ENCODE measurements around the gene SLC1A2.

Gene SLC1A2

GRCh38 chr11:35225946-35226520, 193.3 kb downstream of the SLC1A2 start:
- no peak overlapping the region for H3K4me3 ChIP-seq (ENCODE audit: low read depth, low read length)
- H3K27ac ChIP-seq = no peak overlapping the region
- in situ Hi-C loops (cut with HindIII; ENCODE audit: low pct_ligation_motif_present, low sequenced_read_pairs) = no loop called here
- peaks cover 30% of the 10 kb centered on the region for H3K36me3 ChIP-seq (replicated peaks)
- no peaks in the 10 kb centered on the region for H3K27me3 ChIP-seq (replicated peaks)
- no peak for DNase-seq
- TF ChIP-seq, protein P1, sequence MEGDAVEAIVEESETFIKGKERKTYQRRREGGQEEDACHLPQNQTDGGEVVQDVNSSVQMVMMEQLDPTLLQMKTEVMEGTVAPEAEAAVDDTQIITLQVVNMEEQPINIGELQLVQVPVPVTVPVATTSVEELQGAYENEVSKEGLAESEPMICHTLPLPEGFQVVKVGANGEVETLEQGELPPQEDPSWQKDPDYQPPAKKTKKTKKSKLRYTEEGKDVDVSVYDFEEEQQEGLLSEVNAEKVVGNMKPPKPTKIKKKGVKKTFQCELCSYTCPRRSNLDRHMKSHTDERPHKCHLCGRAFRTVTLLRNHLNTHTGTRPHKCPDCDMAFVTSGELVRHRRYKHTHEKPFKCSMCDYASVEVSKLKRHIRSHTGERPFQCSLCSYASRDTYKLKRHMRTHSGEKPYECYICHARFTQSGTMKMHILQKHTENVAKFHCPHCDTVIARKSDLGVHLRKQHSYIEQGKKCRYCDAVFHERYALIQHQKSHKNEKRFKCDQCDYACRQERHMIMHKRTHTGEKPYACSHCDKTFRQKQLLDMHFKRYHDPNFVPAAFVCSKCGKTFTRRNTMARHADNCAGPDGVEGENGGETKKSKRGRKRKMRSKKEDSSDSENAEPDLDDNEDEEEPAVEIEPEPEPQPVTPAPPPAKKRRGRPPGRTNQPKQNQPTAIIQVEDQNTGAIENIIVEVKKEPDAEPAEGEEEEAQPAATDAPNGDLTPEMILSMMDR (IDR thresholded peaks at IDR 0.05; ENCODE audit: low read depth, low read length, missing control alignments) = no peak

DNA sequence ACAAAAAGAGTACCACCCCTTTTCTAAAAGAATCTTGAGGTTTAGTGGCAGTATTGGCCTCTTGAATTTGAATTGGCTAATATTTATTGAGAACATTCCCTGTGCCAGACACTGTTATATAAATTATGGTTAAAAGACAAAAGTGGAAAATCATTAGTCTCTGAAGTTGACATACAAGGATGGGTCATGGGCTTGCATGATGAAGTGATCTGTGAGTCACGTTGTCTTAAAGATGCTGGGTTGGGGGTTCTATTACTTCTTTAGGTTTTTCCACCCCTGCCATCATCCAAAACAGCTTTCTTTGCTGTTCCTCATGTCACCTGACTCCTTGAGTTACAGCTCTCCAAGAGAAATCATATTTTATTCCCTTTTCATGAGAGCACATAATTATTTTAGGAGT, 195.4 kb downstream of the SLC1A2 start:
- no peaks in the 10 kb centered on the region for H3K27me3 ChIP-seq (replicated peaks)
- DNase-seq = no peak
- H3K36me3 ChIP-seq (replicated peaks) = peaks cover 33% of the 10 kb centered on the region
- in situ Hi-C loops (cut with HindIII; ENCODE audit: low pct_ligation_motif_present, low sequenced_read_pairs) = no loop called here
- no peak overlapping the region for H3K4me3 ChIP-seq (ENCODE audit: low read depth, low read length)
- H3K27ac ChIP-seq = no peak overlapping the region
- TF ChIP-seq, protein P1 (IDR thresholded peaks at IDR 0.05; ENCODE audit: low read depth, low read length, missing control alignments) = no peak

DNA sequence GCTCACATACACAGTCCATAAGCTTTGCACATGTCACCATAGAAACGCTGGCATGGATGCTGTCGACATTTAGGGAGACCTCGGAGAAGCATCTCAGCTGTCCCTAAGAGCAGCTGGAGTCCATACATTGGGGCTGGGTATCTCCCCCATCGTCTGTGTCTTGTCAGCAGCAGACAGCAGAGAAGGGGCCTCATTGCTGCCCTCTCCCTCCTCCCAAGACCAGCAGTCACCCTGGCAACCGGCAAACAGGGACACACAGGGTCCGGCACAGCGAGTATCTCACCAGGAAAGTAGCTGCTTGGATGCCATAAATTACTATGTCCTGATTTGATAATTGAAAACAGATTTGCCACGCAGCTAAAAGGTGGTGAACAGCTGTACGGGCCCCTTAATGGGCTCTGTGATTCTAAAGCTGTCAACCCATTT, 196.0 kb downstream of the SLC1A2 start:
- H3K27me3 ChIP-seq (replicated peaks) = no peaks in the 10 kb centered on the region
- H3K36me3 ChIP-seq (replicated peaks) = peaks cover 31% of the 10 kb centered on the region
- in situ Hi-C loops (cut with HindIII; ENCODE audit: low pct_ligation_motif_present, low sequenced_read_pairs) = no loop called here
- TF ChIP-seq, protein P1 (IDR thresholded peaks at IDR 0.05; ENCODE audit: low read depth, low read length, missing control alignments) = no peak
- peak; percentile 77 for DNase-seq
- H3K4me3 ChIP-seq (ENCODE audit: low read depth, low read length) = no peak overlapping the region
- no peak overlapping the region for H3K27ac ChIP-seq

DNA sequence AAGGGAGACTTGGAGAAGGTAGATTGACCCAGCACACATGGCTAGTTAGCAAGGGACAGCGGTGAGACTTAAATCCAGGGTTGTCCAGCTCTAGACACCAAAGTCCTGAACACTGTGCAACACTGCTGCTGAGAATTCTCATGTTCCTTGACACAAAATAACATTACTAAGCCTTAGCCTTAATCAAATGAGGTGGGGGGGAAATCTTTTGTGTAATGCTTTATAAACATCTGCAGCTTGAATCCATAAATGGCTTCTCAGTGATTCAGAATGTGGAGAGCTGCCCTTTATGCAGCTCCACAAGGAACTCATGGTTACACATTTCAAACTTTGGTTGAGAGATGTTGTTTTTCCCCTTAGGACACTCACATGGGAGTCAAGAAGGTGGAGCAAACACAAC, 200.4 kb downstream of the SLC1A2 start:
- H3K36me3 ChIP-seq (replicated peaks) = peaks cover 42% of the 10 kb centered on the region
- TF ChIP-seq, protein P1 (IDR thresholded peaks at IDR 0.05; ENCODE audit: low read depth, low read length, missing control alignments) = no peak

GRCh38 chr11:35216962-35217678, 202.2 kb downstream of the SLC1A2 start:
- H3K4me3 ChIP-seq (ENCODE audit: low read depth, low read length) = no peak overlapping the region
- H3K36me3 ChIP-seq (replicated peaks) = peaks cover 33% of the 10 kb centered on the region
- in situ Hi-C loops (cut with HindIII; ENCODE audit: low pct_ligation_motif_present, low sequenced_read_pairs) = no loop called here
- H3K27me3 ChIP-seq (replicated peaks) = no peaks in the 10 kb centered on the region
- H3K27ac ChIP-seq = no peak overlapping the region
- no peak for DNase-seq
- TF ChIP-seq, protein P1 (IDR thresholded peaks at IDR 0.05; ENCODE audit: low read depth, low read length, missing control alignments) = no peak

More for the DNA sequence above, 200.4 kb downstream of the SLC1A2 start:
- Histone ChIP-seq H3K27me3 (replicated peaks) (no peaks in the 10 kb centered on the region), H3K4me3 (ENCODE audit: low read depth, low read length) (no peak overlapping the region), H3K27ac (peak overlapping the region; percentile 24)
- DNase-seq = peak; percentile 37
- in situ Hi-C loops (cut with HindIII; ENCODE audit: low pct_ligation_motif_present, low sequenced_read_pairs) = no loop called here
